ENCODE data around the gene H2AZ2.

GRCh38 chr7:44794331-44794730 is 53.6 kb downstream of the H2AZ2 start:
- TF ChIP-seq CTCF (IDR thresholded peaks at IDR 0.05) (no peak), POLR2A (IDR thresholded peaks at IDR 0.05) (no peak)
